OCI-LY7 (cell line): ENCODE results near the gene ALG8.

Experiments used
- CTCF ChIP-seq: fragments of 200-600 bp; sonication (generic); conservative IDR thresholded peaks from 2 replicates; pipeline ENCODE4 v1.5.1; 2014; ENCODE audit warnings: mild to moderate bottlenecking, antibody characterized with exemption, low read length, moderate library complexity, mixed read lengths
- EZH2phosphoT487 ChIP-seq: fragments of 200-600 bp; sonication (generic); IDR thresholded peaks from 2 replicates; pipeline ENCODE4 v1.6.1; 2018; ENCODE audit warnings: low read depth, borderline replicate concordance, mild to moderate bottlenecking, mixed run types, antibody characterized with exemption, low read length, moderate library complexity, mixed read lengths

- TF ChIP-seq CTCF (no peak), EZH2phosphoT487 (no peak)
Measured at GRCh38 chr11:78097666-78098385, 41.6 kb downstream of the ALG8 start.
